HG03565 (cell line): ENCODE data around the gene TTC39B.
"Not testable (repeated sequence)": the region's sequence is repeated elsewhere in the genome, so short reads cannot be mapped to it uniquely, and the experiment has no call there.

Source experiments
- ATAC-seq: cut with Tn5 transposase; IDR thresholded peaks from one replicate; pipeline ENCODE4 v1.9.1; 2021; ENCODE audit warnings: mild to moderate bottlenecking, moderate library complexity; ENCODE audit not compliant: unreplicated experiment

Gene TTC39B

GRCh38 chr9:15268782-15269181, 38.2 kb downstream of the TTC39B start:
- ATAC-seq, result no peak

GRCh38 chr9:15268317-15268716, 38.7 kb downstream of the TTC39B start:
- ATAC-seq, result no peak

- no peak for ATAC-seq
Measured at GRCh38 chr9:15264918-15265317, 42.1 kb downstream of the TTC39B start.

- ATAC-seq, result no peak
Measured at GRCh38 chr9:15262581-15262980, 44.4 kb downstream of the TTC39B start.

- no peak for ATAC-seq
Measured at GRCh38 chr9:15256426-15256825, 50.6 kb downstream of the TTC39B start.

- ATAC-seq, result no peak
Measured at GRCh38 chr9:15253786-15254185, 53.2 kb downstream of the TTC39B start.

GRCh38 chr9:15253197-15253596, 53.8 kb downstream of the TTC39B start:
- no peak for ATAC-seq

GRCh38 chr9:15249981-15250380, 57.0 kb downstream of the TTC39B start:
- ATAC-seq, result no peak

- ATAC-seq, result no peak
Measured at GRCh38 chr9:15249042-15249818, 57.8 kb downstream of the TTC39B start.

- no peak for ATAC-seq
Measured at GRCh38 chr9:15248621-15249020, 58.4 kb downstream of the TTC39B start.

GRCh38 chr9:15248081-15248480, 58.9 kb downstream of the TTC39B start:
- ATAC-seq, result no peak

- no peak for ATAC-seq
Measured at GRCh38 chr9:15246708-15247107, 60.3 kb downstream of the TTC39B start.

GRCh38 chr9:15246243-15246642, 60.8 kb downstream of the TTC39B start:
- no peak for ATAC-seq

GRCh38 chr9:15244001-15244441, 63.0 kb downstream of the TTC39B start:
- ATAC-seq, result no peak

GRCh38 chr9:15243081-15243480, 63.9 kb downstream of the TTC39B start:
- ATAC-seq, result no peak

GRCh38 chr9:15240927-15241326, 66.1 kb downstream of the TTC39B start:
- ATAC-seq, result no peak

- ATAC-seq, result no peak
Measured at GRCh38 chr9:15239816-15240215, 67.2 kb downstream of the TTC39B start.

GRCh38 chr9:15238646-15239045, 68.4 kb downstream of the TTC39B start:
- ATAC-seq, result no peak

GRCh38 chr9:15235658-15236057, 71.4 kb downstream of the TTC39B start:
- ATAC-seq, result no peak

GRCh38 chr9:15233941-15234490, 73.0 kb downstream of the TTC39B start:
- not testable (repeated sequence) for ATAC-seq

- ATAC-seq, result not testable (repeated sequence)
Measured at GRCh38 chr9:15232706-15233280, 74.2 kb downstream of the TTC39B start.
